HepG2 (cell line): ENCODE results near the gene BRIP1. TPM values are rescaled to one million over a fixed set of nuclear protein-coding genes. Genes with fewer than 3 reads are reported as not detected.
"Not testable (repeated sequence)": the region's sequence is repeated elsewhere in the genome, so short reads cannot be mapped to it uniquely, and the experiment has no call there.

ENCODE experiments used
- ATAC-seq: fragments of 200-7000 bp; cut with Tn5 transposase; 3 replicates; pipeline ENCODE4 v1.9.1; 2020; ENCODE audit warnings: mild to moderate bottlenecking, moderate library complexity
- BruUV-seq: library from RNA; stranded (reverse); fragments of 400-500 nt; replicated peaks from 2 replicates; lab custom pipeline; 2021; lab: Mats Ljungman, UMichigan
- CTCF ChIA-PET: fragments of 300-600 bp; formaldehyde crosslinking; extraction: SDS; loops from one replicate; lab custom pipeline; 2021; ENCODE audit warnings: low total read pairs, inconsistent platforms, low intra/inter-chr PET ratio; lab: Yijun Ruan, JAX
- POLR2A ChIA-PET: fragments of 350-600 bp; sonication (Branson Sonifier 250); formaldehyde crosslinking; loops from one replicate; lab custom pipeline; 2020; ENCODE audit warnings: antibody characterized with exemption, inconsistent platforms; lab: Yijun Ruan, JAX
- DNase-seq: peaks from one replicate; pipeline ENCODE4 v3.0.0-alpha.2; 2015; ENCODE audit warnings: low spot score
- FAIRE-seq: peaks from 3 replicates; lab custom pipeline; 2011; peaks lifted over from hg19 to GRCh38; lab: Jason Lieb, UNC
- H2AFZ ChIP-seq: one replicate; pipeline ENCODE4 v1.6.1; 2011; ENCODE audit warnings: low read length, inconsistent platforms
- H3K27ac ChIP-seq: fragments of 300-600 bp; 3 replicates; pipeline ENCODE4 v1.8.0; 2011; ENCODE audit warnings: mixed run types, mild to moderate bottlenecking, mixed read lengths, low read length, inconsistent platforms; ENCODE audit not compliant: insufficient read depth; ENCODE audit errors: extremely low read length
- H3K27me3 ChIP-seq, 2 experiments: fragments of 200-600 bp in 1 of 2; 2 replicates in 1 of 2; 3 replicates in 1 of 2; pipeline versions ENCODE4 v1.6.0 to v1.8.0; 2011; ENCODE audit warnings: low read length in 2 of 2, mild to moderate bottlenecking in 2 of 2, moderate library complexity in 2 of 2, inconsistent platforms in 1 of 2; ENCODE audit not compliant: insufficient read depth in 2 of 2, control insufficient read depth in 1 of 2
- H3K36me3 ChIP-seq, 2 experiments: fragments of 200-600 bp in 1 of 2; replicated peaks in 1 of 2; 2 replicates in 1 of 2; 3 replicates in 1 of 2; pipeline versions ENCODE4 v1.5.1 to v1.8.0; 2011; ENCODE audit warnings: low read length in 2 of 2, inconsistent platforms in 1 of 2; ENCODE audit not compliant: insufficient read depth in 2 of 2, control insufficient read depth in 1 of 2
- H3K4me1 ChIP-seq: 2 replicates; pipeline ENCODE4 v1.5.1; 2012; ENCODE audit warnings: low read length, inconsistent platforms; ENCODE audit not compliant: insufficient read depth
- H3K4me2 ChIP-seq: 2 replicates; pipeline ENCODE4 v1.6.0; 2011; ENCODE audit warnings: low read depth, low read length, inconsistent platforms
- H3K4me3 ChIP-seq, 3 experiments: fragments of 200-600 bp in 1 of 3; sonication (generic), shearing (Covaris generic) in 1 of 3; replicated peaks in 1 of 3; 2 replicates each; pipeline ENCODE4 v1.5.1; 2011 to 2016; ENCODE audit warnings: low read length in 3 of 3, inconsistent platforms in 2 of 3, low read depth in 2 of 3, mild to moderate bottlenecking in 2 of 3, control low read depth in 1 of 3, mixed read lengths in 1 of 3; ENCODE audit not compliant: insufficient read depth in 1 of 3
- H3K79me2 ChIP-seq: one replicate; pipeline ENCODE4 v1.6.1; 2011; ENCODE audit warnings: low read length, inconsistent platforms; ENCODE audit not compliant: insufficient read depth
- H3K9ac ChIP-seq: 2 replicates; pipeline ENCODE4 v1.6.0; 2011; ENCODE audit warnings: mild to moderate bottlenecking, low read depth, low read length, inconsistent platforms; ENCODE audit not compliant: insufficient read depth
- H3K9me3 ChIP-seq: 2 replicates; pipeline ENCODE4 v1.5.1; 2012; ENCODE audit warnings: mild to moderate bottlenecking, low read length
- H4K20me1 ChIP-seq: 2 replicates; pipeline ENCODE4 v1.6.0; 2011; ENCODE audit warnings: inconsistent platforms, mild to moderate bottlenecking, low read length, moderate library complexity; ENCODE audit not compliant: insufficient read depth
- CREBL2 ChIP-seq: sonication (generic); formaldehyde crosslinking; IDR thresholded peaks from 2 replicates; pipeline ENCODE4 v1.8.1; 2023; ENCODE audit warnings: missing genetic modification reagents, mild to moderate bottlenecking, borderline replicate concordance
- ELF3 ChIP-seq: IDR thresholded peaks from 2 replicates; pipeline ENCODE4 v1.6.1; 2016; ENCODE audit warnings: missing genetic modification reagents, missing compliant biosample characterization
- FOXJ3 ChIP-seq: sonication (generic); formaldehyde crosslinking; IDR thresholded peaks from 2 replicates; pipeline ENCODE4 v1.4.0; 2020; ENCODE audit warnings: missing genetic modification reagents, mild to moderate bottlenecking, borderline replicate concordance
- KDM2A ChIP-seq: sonication (generic); formaldehyde crosslinking; IDR thresholded peaks from 2 replicates; pipeline ENCODE4 v1.4.0; 2020; ENCODE audit warnings: low read depth, missing genetic modification reagents, borderline replicate concordance
- MYC ChIP-seq: sonication (generic); formaldehyde crosslinking; IDR thresholded peaks from 2 replicates; pipeline ENCODE4 v1.9.0; 2021; ENCODE audit warnings: missing genetic modification reagents, borderline replicate concordance
- NR2C2 ChIP-seq: sonication (generic); formaldehyde crosslinking; IDR thresholded peaks from 2 replicates; pipeline ENCODE4 v1.4.0; 2020; ENCODE audit warnings: missing genetic modification reagents, mild to moderate bottlenecking, moderate library complexity, borderline replicate concordance
- POLR2G ChIP-seq: fragments of 200-400 bp; formaldehyde crosslinking; IDR thresholded peaks from 2 replicates; pipeline ENCODE4 v1.6.1; 2018; ENCODE audit warnings: mild to moderate bottlenecking, low read depth, low read length, moderate library complexity
- THAP11 ChIP-seq: IDR thresholded peaks from 2 replicates; pipeline ENCODE4 v1.6.1; 2016; ENCODE audit warnings: missing biosample characterization, missing genetic modification reagents
- ZFP90 ChIP-seq: sonication (generic); formaldehyde crosslinking; IDR thresholded peaks from 2 replicates; pipeline ENCODE4 v1.8.0; 2022; ENCODE audit warnings: missing genetic modification reagents, mild to moderate bottlenecking, inconsistent platforms, borderline replicate concordance
- ZNF160 ChIP-seq: sonication (generic); formaldehyde crosslinking; IDR thresholded peaks from 2 replicates; pipeline ENCODE4 v1.8.0; 2022; ENCODE audit warnings: mild to moderate bottlenecking, inconsistent platforms, missing genetic modification reagents
- ZNF292 ChIP-seq: sonication (generic); formaldehyde crosslinking; IDR thresholded peaks from 2 replicates; pipeline ENCODE4 v1.8.1; 2022; ENCODE audit warnings: mild to moderate bottlenecking, low read depth, missing genetic modification reagents, borderline replicate concordance
- ZNF317 ChIP-seq: sonication (generic); formaldehyde crosslinking; IDR thresholded peaks from 2 replicates; pipeline ENCODE4 v1.5.0; 2020; ENCODE audit warnings: mild to moderate bottlenecking, missing genetic modification reagents
- ZNF431 ChIP-seq: sonication (generic); formaldehyde crosslinking; IDR thresholded peaks from 2 replicates; pipeline ENCODE4 v1.9.0; 2022; ENCODE audit warnings: missing genetic modification reagents, low read depth, mild to moderate bottlenecking, borderline replicate concordance
- ZNF543 ChIP-seq: sonication (generic); formaldehyde crosslinking; IDR thresholded peaks from 2 replicates; pipeline ENCODE4 v1.4.0; 2020; ENCODE audit warnings: mild to moderate bottlenecking, missing genetic modification reagents
- ZNF567 ChIP-seq: sonication (generic); formaldehyde crosslinking; IDR thresholded peaks from 2 replicates; pipeline ENCODE4 v1.8.1; 2023; ENCODE audit warnings: mild to moderate bottlenecking, missing genetic modification reagents, borderline replicate concordance
- WGBS: methylation state at CpG from one replicate; pipeline ENCODE4 v1.1.6; 2017; ENCODE audit warnings: low lambda C conversion rate; 5-methylcytosine and 5-hydroxymethylcytosine counted together
- in situ Hi-C: cut with HindIII; loops from 2 replicates; pipeline ENCODE4 v1.10.0; 2017; ENCODE audit warnings: low pct_unique_long_range_greater_than_20kb; ENCODE audit not compliant: extremely low pct_ligation_motif_present
- intact Hi-C: fragments of 100-400 bp; cut with micrococcal nuclease; formaldehyde crosslinking; loops from one replicate; pipeline ENCODE4 v1.10.0; 2022; ENCODE audit not compliant: unreplicated experiment
- polyA plus RNA-seq, 8 experiments: library from polyadenylated mRNA; depleted of rRNA in 3 of 8; stranded (reverse) in 7 of 8; unstranded in 1 of 8; fragments of >200 nt; fragmentation: Illumina TruSeq in 4 of 8; extraction: Trizol in 4 of 8; gene quantifications; 2 replicates each; pipeline versions ENCODE4 v1.2.1 to v1.2.3, GENCODE V29; 2011 to 2016; ENCODE audit warnings: low read depth in 4 of 8, missing spikeins in 1 of 8, mixed read lengths in 1 of 8; ENCODE audit not compliant: insufficient read depth in 1 of 8
- total RNA-seq, 5 experiments: library from RNA; depleted of rRNA; stranded (reverse); fragments of >200 nt; fragmentation: Illumina TruSeq; extraction: Trizol; gene quantifications; 2 replicates each; pipeline ENCODE4 v1.2.3, GENCODE V29; 2016; ENCODE audit warnings: low read depth in 1 of 5

Gene BRIP1
- total and polyA plus RNA-seq, 2 of the 13 experiments (the other 11 are each of a cell fraction or from before 2014, with no cell fraction given), result 3.8 to 27.7 TPM

- intact Hi-C loops, ATAC-seq, POLR2A ChIA-PET, H3K9me3 ChIP-seq, DNase-seq, H2AFZ ChIP-seq, H4K20me1 ChIP-seq: not testable (repeated sequence)
- WGBS, result 98% methylated on average over 2 of the region's 2 CpGs
- peak; percentile 90 for TF ChIP-seq ZNF317 (CRISPR knock-in tag)
- TF ChIP-seq, all 625 proteins: peak for 1; not testable (repeated sequence) for 624
- H3K4me3 ChIP-seq, in situ Hi-C loops, H3K4me2 ChIP-seq, FAIRE-seq, H3K36me3 ChIP-seq, CTCF ChIA-PET, H3K79me2 ChIP-seq, H3K27me3 ChIP-seq, H3K27ac ChIP-seq, BruUV-seq, H3K9ac ChIP-seq: not testable (repeated sequence)
- peaks cover 14% of the 10 kb centered on the region for H3K4me1 ChIP-seq
Measured at GRCh38 chr17:61674609-61675008, 188.7 kb downstream of the BRIP1 start.

- H3K79me2 ChIP-seq, H3K36me3 ChIP-seq, H3K27me3 ChIP-seq, CTCF ChIA-PET, H3K9me3 ChIP-seq, in situ Hi-C loops, H4K20me1 ChIP-seq, intact Hi-C loops, FAIRE-seq, H3K27ac ChIP-seq: not testable (repeated sequence)
- BruUV-seq, result TSS peak; percentile 78
- Histone ChIP-seq H2AFZ (peak overlapping the region; percentile 85), H3K4me1 (peaks cover 14% of the 10 kb centered on the region), H3K9ac (peak overlapping the region; percentile 65), H3K4me2 (peak overlapping the region; percentile 72), H3K4me3 (peak overlapping the region; percentile 56 to 68 (median 68))
- 51% methylated on average over 12 of the region's 16 CpGs for WGBS
- POLR2A ChIA-PET, result interaction anchor here (0.6 to 1.7 kb wide), 5 partner anchors 9 to 391 kb away, joined by 3 to 6 read pairs (median 4); partner anchors contain the start of genes BRIP1 and MED13
- DNase-seq, result peak; percentile 53
- ATAC-seq, result peak; percentile 65
- TF ChIP-seq MYC (CRISPR knock-in tag) (peak; percentile 58; the same call in 1 of the 2 replicates), NR2C2 (CRISPR knock-in tag) (peak; percentile 46; the same call in 1 of the 2 replicates), ZNF160 (0 out of 2 replicates have a peak, but pooled peaks have one; percentile 54), POLR2G (peak; percentile 61), ELF3 (CRISPR knock-in tag) (peak; percentile 47), CREBL2 (0 out of 2 replicates have a peak, but pooled peaks have one; percentile 38), KDM2A (peak; percentile 30; the same call in 1 of the 2 replicates), ZNF431 (0 out of 2 replicates have a peak, but pooled peaks have one; percentile 30), ZNF292 (CRISPR knock-in tag) (peak; percentile 87), ZNF543 (0 out of 2 replicates have a peak, but pooled peaks have one; percentile 31), ZNF567 (CRISPR knock-in tag) (0 out of 2 replicates have a peak, but pooled peaks have one; percentile 70), ZNF317 (CRISPR knock-in tag) (peak; percentile 74), ZFP90 (CRISPR knock-in tag) (peak; percentile 35; the same call in 1 of the 2 replicates), FOXJ3 (CRISPR knock-in tag) (0 out of 2 replicates have a peak, but pooled peaks have one; percentile 14), THAP11 (CRISPR knock-in tag) (0 out of 2 replicates have a peak, but pooled peaks have one; percentile 23)
Measured at GRCh38 chr17:61673019-61673897, 190.1 kb downstream of the BRIP1 start.
